HCT116 (cell line): ENCODE data around the gene STK16. TPM values are rescaled to one million over a fixed set of nuclear protein-coding genes. Genes with fewer than 3 reads are reported as not detected.

Experiments
- ATAC-seq: fragments of 200-7000 bp; cut with Tn5 transposase; 2 replicates; pipeline ENCODE4 v1.9.1; 2020; ENCODE audit warnings: mild to moderate bottlenecking, moderate library complexity
- BruUV-seq: library from RNA; stranded (reverse); fragments of 400-500 nt; replicated peaks from 2 replicates; lab custom pipeline; 2021; lab: Mats Ljungman, UMichigan
- CTCF ChIA-PET: fragments of 300-600 bp; sonication (Branson Sonifier 250); formaldehyde crosslinking; loops from one replicate; lab custom pipeline; 2021; ENCODE audit warnings: antibody characterized with exemption; lab: Charles Lee
- POLR2A ChIA-PET: fragments of 300-600, 350-600 bp; sonication (Branson Sonifier 250); formaldehyde crosslinking; loops from one replicate; lab custom pipeline; 2021; ENCODE audit warnings: antibody characterized with exemption; lab: Charles Lee
- RAD21 ChIA-PET, 2 experiments: fragments of 300-600 bp; sonication (Branson Sonifier 250); formaldehyde crosslinking; loops; one replicate each; lab custom pipeline; 2023; ENCODE audit warnings: low total read pairs in 2 of 2; ENCODE audit not compliant: uncharacterized antibody in 2 of 2, unreplicated experiment in 2 of 2, low non-redundant PET in 1 of 2; lab: Charles Lee
- DNase-seq: peaks from one replicate; pipeline ENCODE4 v3.0.0-alpha.2; 2010; ENCODE audit warnings: low read depth, low spot score
- H2AFZ ChIP-seq: fragments of 200-600 bp; shearing (Covaris generic), sonication (generic); 2 replicates; pipeline ENCODE4 v1.6.1; 2017; ENCODE audit warnings: low read depth, mixed run types, mixed read lengths, antibody characterized with exemption, low read length; ENCODE audit not compliant: poor library complexity, severe bottlenecking
- H3K27ac ChIP-seq: 2 replicates; pipeline ENCODE4 v1.5.1; 2012; ENCODE audit warnings: low read depth, low read length
- H3K27me3 ChIP-seq: fragments of 200-600 bp; sonication (generic); 2 replicates; pipeline ENCODE4 v1.6.1; 2016; ENCODE audit warnings: mixed run types, low read length, mixed read lengths; ENCODE audit not compliant: insufficient read depth
- H3K36me3 ChIP-seq, 2 experiments: fragments of 200-500 bp in 1 of 2; fragments of 200-600 bp in 1 of 2; sonication (Bioruptor generic) in 1 of 2; sonication (generic) in 1 of 2; 2 replicates each; pipeline versions ENCODE4 v1.5.1 to v1.6.1; 2014 to 2016; ENCODE audit warnings: low read length in 2 of 2, inconsistent platforms in 1 of 2, mixed read lengths in 1 of 2, mixed run types in 1 of 2; ENCODE audit not compliant: insufficient read depth in 2 of 2, control insufficient read depth in 1 of 2
- H3K4me1 ChIP-seq, 2 experiments: fragments of 200-600 bp in 1 of 2; sonication (generic) in 1 of 2; 2 replicates each; pipeline versions ENCODE4 v1.5.1 to v1.6.1; 2012 to 2017; ENCODE audit warnings: low read length in 2 of 2, inconsistent platforms in 1 of 2, mild to moderate bottlenecking in 1 of 2, mixed read lengths in 1 of 2, mixed run types in 1 of 2, moderate library complexity in 1 of 2; ENCODE audit not compliant: insufficient read depth in 2 of 2, control insufficient read depth in 1 of 2
- H3K4me2 ChIP-seq: fragments of 200-600 bp; sonication (generic); 2 replicates; pipeline ENCODE4 v1.6.1; 2017; ENCODE audit warnings: mixed run types, low read length, mixed read lengths
- H3K4me3 ChIP-seq, 2 experiments: fragments of 200-600 bp in 1 of 2; sonication (generic) in 1 of 2; replicated peaks in 1 of 2; 2 replicates each; pipeline ENCODE4 v1.5.1; 2011 to 2016; ENCODE audit warnings: low read length in 2 of 2, control low read depth in 1 of 2, low read depth in 1 of 2, mild to moderate bottlenecking in 1 of 2, mixed read lengths in 1 of 2, mixed run types in 1 of 2
- H3K79me2 ChIP-seq: fragments of 200-600 bp; sonication (generic); 2 replicates; pipeline ENCODE4 v1.6.1; 2017; ENCODE audit warnings: mild to moderate bottlenecking, mixed run types, low read length, moderate library complexity, mixed read lengths; ENCODE audit not compliant: insufficient read depth
- H3K9ac ChIP-seq: fragments of 200-600 bp; sonication (generic); 2 replicates; pipeline ENCODE4 v1.6.1; 2016; ENCODE audit warnings: low read length, mixed read lengths
- H3K9me2 ChIP-seq: fragments of 200-600 bp; sonication (generic), shearing (Covaris generic); 2 replicates; pipeline ENCODE4 v1.6.1; 2017; ENCODE audit warnings: mixed run types, mild to moderate bottlenecking, moderate library complexity; ENCODE audit not compliant: insufficient read depth
- H3K9me3 ChIP-seq, 2 experiments: fragments of 200-500 bp in 1 of 2; fragments of 200-600 bp in 1 of 2; sonication (Bioruptor generic) in 1 of 2; sonication (generic) in 1 of 2; 2 replicates each; pipeline ENCODE4 v1.6.1; 2014 to 2017; ENCODE audit warnings: low read length in 2 of 2, mixed read lengths in 2 of 2, inconsistent platforms in 1 of 2, low read depth in 1 of 2, mild to moderate bottlenecking in 1 of 2, mixed run types in 1 of 2, moderate library complexity in 1 of 2; ENCODE audit not compliant: control insufficient read depth in 1 of 2, insufficient read depth in 1 of 2
- H4K20me1 ChIP-seq: fragments of 200-600 bp; sonication (generic), shearing (Covaris generic); 2 replicates; pipeline ENCODE4 v1.6.1; 2017; ENCODE audit warnings: mixed run types, mild to moderate bottlenecking, moderate library complexity; ENCODE audit not compliant: insufficient read depth
- ATF3 ChIP-seq: IDR thresholded peaks from 2 replicates; pipeline ENCODE4 v1.6.1; 2012
- EGR1 ChIP-seq: IDR thresholded peaks from 2 replicates; pipeline ENCODE4 v1.6.1; 2012; ENCODE audit warnings: low read depth
- ELF1 ChIP-seq: IDR thresholded peaks from 2 replicates; pipeline ENCODE4 v1.6.1; 2012; ENCODE audit warnings: low read depth, borderline replicate concordance
- EZH2 ChIP-seq: fragments of 200-600 bp; sonication (generic); IDR thresholded peaks from 2 replicates; pipeline ENCODE4 v1.6.1; 2017; ENCODE audit warnings: antibody characterized with exemption, mixed run types
- POLR2AphosphoS5 ChIP-seq: IDR thresholded peaks from 2 replicates; pipeline ENCODE4 v1.6.1; 2011; ENCODE audit warnings: mild to moderate bottlenecking, low read depth, low read length, moderate library complexity
- RAD21 ChIP-seq: IDR thresholded peaks from 2 replicates; pipeline ENCODE4 v1.6.1; 2012; ENCODE audit warnings: low read depth, mild to moderate bottlenecking
- REST ChIP-seq: IDR thresholded peaks from 2 replicates; pipeline ENCODE4 v1.6.1; 2012; ENCODE audit warnings: low read depth
- SIN3A ChIP-seq: IDR thresholded peaks from 2 replicates; pipeline ENCODE4 v1.6.1; 2012; ENCODE audit warnings: low read depth
- SP1 ChIP-seq: IDR thresholded peaks from 2 replicates; pipeline ENCODE4 v1.6.1; 2012; ENCODE audit warnings: low read depth
- ZNF274 ChIP-seq: fragments of 200-500 bp; sonication (Bioruptor generic); IDR thresholded peaks from 2 replicates; pipeline ENCODE4 v1.6.1; 2014; ENCODE audit warnings: mild to moderate bottlenecking, low read depth, low read length, inconsistent platforms
- intact Hi-C: fragments of 100-400 bp; cut with micrococcal nuclease; formaldehyde crosslinking; loops from 2 replicates; pipeline ENCODE4 v1.10.0; 2022
- total RNA-seq: library from RNA; stranded (reverse); gene quantifications from one replicate; pipeline ENCODE4 v1.2.1, GENCODE V29; 2021; ENCODE audit not compliant: unreplicated experiment
- TF ChIP-seq, protein P1 (sequence below): IDR thresholded peaks from 2 replicates; pipeline ENCODE4 v1.6.1; 2011; ENCODE audit warnings: mild to moderate bottlenecking, low read length, moderate library complexity; ENCODE audit not compliant: insufficient replicate concordance; ENCODE audit errors: extremely low read depth

STK16 gene
- total RNA-seq, 1 experiment from 2014 or later, result 31.4 TPM

DNA sequence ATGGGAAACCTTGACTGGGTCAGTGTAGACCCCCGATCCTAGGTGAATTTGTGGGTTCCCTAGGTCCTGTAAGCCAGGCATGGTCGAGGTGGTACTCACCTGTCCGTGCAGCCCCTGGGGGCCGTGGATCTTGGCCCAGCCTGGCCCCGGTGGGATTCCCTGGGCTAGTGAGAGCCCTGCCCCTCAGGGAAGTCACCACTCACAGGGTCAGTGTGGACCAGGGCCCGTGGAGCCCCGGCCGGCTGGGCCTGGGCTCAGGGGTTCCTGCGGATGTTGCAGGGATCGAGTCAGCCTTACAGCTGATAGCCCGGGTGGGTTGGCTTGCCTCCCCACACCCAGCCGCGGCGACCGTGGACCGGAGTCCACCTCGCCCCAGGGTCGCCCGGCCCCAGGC is 16.4 kb upstream of the STK16 start:
- Histone ChIP-seq H3K9me3 (no peaks in the 10 kb centered on the region), H3K4me1 (peaks cover 6 to 18% of the 10 kb centered on the region in 2 experiments; a peak in 3 of 4 replicates), H3K36me3 (peaks cover 21 to 34% of the 10 kb centered on the region in 2 experiments; a peak in 3 of 4 replicates), H3K27ac (peak overlapping the region; percentile 78), H4K20me1 (no peaks in the 10 kb centered on the region), H3K9me2 (no peaks in the 10 kb centered on the region), H3K9ac (peak overlapping the region; percentile 85), H3K4me2 (peak overlapping the region; percentile 95), H3K4me3 (peak overlapping the region; percentile 79 to 98), H3K79me2 (peaks cover 27% of the 10 kb centered on the region), H3K27me3 (no peaks in the 10 kb centered on the region), H2AFZ (no peak overlapping the region)
- intact Hi-C loops, result loop anchor here (1.0 to 5.0 kb wide), 2 partner anchors 45 to 68 kb away; no protein-coding TSS in a partner anchor
- ChIA-PET POLR2A (interaction anchor here (1.0 to 1.9 kb wide), 4 partner anchors 17 to 45 kb away, joined by 3 to 7 read pairs (median 4); partner anchors contain the start of genes GLB1L and STK16), CTCF (interaction anchor here (1.4 to 2.4 kb wide), 2 partner anchors 66 to 249 kb away, joined by 3 to 12 read pairs; no protein-coding TSS in a partner anchor), RAD21 (no interaction called here)
- TF ChIP-seq RAD21 (no peak), POLR2AphosphoS5 (peak; percentile 50)
- peak; percentile 27 for ATAC-seq
- no peak for DNase-seq
- BruUV-seq, result no TSS peak

DNA sequence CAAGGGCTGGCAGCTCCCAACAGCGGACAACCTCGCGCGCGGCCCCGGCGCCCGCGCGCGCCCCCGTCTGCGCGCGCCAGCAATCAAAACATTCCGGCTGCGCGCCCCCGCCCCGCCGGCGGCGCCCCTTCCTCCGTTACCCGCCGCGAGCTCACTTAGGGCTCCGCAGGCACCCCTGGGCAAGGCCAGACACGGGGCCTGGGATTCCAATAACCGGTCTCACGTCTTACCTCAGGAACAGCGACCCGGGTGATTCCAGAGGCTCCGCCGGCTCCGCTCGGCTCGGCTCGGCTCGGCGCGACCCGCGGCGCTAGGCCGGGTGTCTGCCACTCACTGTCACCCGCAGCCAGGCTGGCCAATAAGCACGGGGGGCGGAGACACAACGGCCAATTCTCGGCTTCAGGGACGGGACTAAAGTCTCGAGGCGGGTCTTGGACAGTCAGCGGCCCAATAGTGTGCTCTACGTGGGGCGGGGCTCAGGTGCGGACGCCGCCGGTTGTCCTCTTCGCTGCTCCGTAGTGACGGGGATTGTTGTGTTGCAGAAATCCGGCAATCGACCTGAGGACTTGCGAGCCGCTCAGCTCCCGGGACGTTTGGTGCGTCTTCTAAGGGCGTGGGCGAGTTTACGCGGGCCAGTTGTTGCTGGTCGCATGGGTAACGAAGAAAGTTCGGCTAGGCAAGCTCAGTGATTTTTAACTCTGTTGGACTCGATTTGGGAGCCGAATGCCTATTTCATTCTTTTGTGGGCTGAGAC is 15.8 kb upstream of the STK16 start, which contains the start of the genes ANKZF1 and ATG9A:
Gene ANKZF1, plus strand, starts transcription at position 502 of the 754 bp plus-strand sequence. CDS start 452 bp downstream, outside the sequence.
Gene ATG9A, minus strand, starts transcription at position 332 of the 754 bp plus-strand sequence. CDS start 1,612 bp downstream, outside the sequence.
- peak; percentile 98 for ATAC-seq
- peak within 1 kb of the TSS; percentile 78 for H3K27ac ChIP-seq
- H3K36me3 ChIP-seq, result peaks cover 21 to 35% of the 10 kb centered on the region in 2 experiments; a peak in 3 of 4 replicates
- H4K20me1 ChIP-seq, result no peaks in the 10 kb centered on the region
- H3K79me2 ChIP-seq, result peaks cover 27% of the 10 kb centered on the region
- no peaks in the 10 kb centered on the region for H3K27me3 ChIP-seq
- peak; percentile 96 for DNase-seq
- H3K9me2 ChIP-seq, result no peaks in the 10 kb centered on the region
- peak within 1 kb of the TSS; percentile 85 for H3K9ac ChIP-seq
- intact Hi-C loops, result loop anchor here (1.0 to 5.0 kb wide), 2 partner anchors 45 to 68 kb away; no protein-coding TSS in a partner anchor
- ChIA-PET CTCF (interaction anchor here (0.9 to 2.4 kb wide), 3 partner anchors 45 to 249 kb away, joined by 3 to 12 read pairs (median 3); no protein-coding TSS in a partner anchor), POLR2A (interaction anchor here (1.0 to 1.9 kb wide), 4 partner anchors 16 to 45 kb away, joined by 3 to 7 read pairs (median 4); partner anchors contain the start of genes GLB1L and STK16), RAD21 (no interaction called here)
- no peaks in the 10 kb centered on the region for H3K9me3 ChIP-seq
- H2AFZ ChIP-seq, result no peak within 1 kb of the TSS
- H3K4me1 ChIP-seq, result peaks cover 6 to 18% of the 10 kb centered on the region in 2 experiments; a peak in 3 of 4 replicates
- peak within 1 kb of the TSS; percentile 95 for H3K4me2 ChIP-seq
- peak within 1 kb of the TSS; percentile 79 to 98 for H3K4me3 ChIP-seq
- BruUV-seq, result no TSS peak
- TF ChIP-seq SIN3A (peak; percentile 97), EGR1 (peak; percentile 85), EZH2 (no peak), ZNF274 (no peak), ATF3 (no peak), SP1 (peak; percentile 98), ELF1 (no peak), RAD21 (no peak), REST (no peak)
- TF ChIP-seq, protein P1, sequence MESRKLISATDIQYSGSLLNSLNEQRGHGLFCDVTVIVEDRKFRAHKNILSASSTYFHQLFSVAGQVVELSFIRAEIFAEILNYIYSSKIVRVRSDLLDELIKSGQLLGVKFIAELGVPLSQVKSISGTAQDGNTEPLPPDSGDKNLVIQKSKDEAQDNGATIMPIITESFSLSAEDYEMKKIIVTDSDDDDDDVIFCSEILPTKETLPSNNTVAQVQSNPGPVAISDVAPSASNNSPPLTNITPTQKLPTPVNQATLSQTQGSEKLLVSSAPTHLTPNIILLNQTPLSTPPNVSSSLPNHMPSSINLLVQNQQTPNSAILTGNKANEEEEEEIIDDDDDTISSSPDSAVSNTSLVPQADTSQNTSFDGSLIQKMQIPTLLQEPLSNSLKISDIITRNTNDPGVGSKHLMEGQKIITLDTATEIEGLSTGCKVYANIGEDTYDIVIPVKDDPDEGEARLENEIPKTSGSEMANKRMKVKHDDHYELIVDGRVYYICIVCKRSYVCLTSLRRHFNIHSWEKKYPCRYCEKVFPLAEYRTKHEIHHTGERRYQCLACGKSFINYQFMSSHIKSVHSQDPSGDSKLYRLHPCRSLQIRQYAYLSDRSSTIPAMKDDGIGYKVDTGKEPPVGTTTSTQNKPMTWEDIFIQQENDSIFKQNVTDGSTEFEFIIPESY, result peak; percentile 76
